ENCODE results near the gene PROC.

Gene PROC

GRCh38 chr2:127401757-127402695, 16.2 kb upstream of the PROC start:
- no peak overlapping the region for H3K4me3 ChIP-seq (ENCODE audit: low read depth, low read length)
- no peak for DNase-seq (ENCODE audit: low read depth)
- no peak for TF ChIP-seq CTCF (IDR thresholded peaks at IDR 0.05; ENCODE audit: low read depth, low read length, missing control alignments)
- in situ Hi-C loops (cut with HindIII; ENCODE audit: low sequenced_read_pairs): no loop called here

- TF ChIP-seq CTCF (IDR thresholded peaks at IDR 0.05; ENCODE audit: low read depth, low read length, missing control alignments): no peak
- in situ Hi-C loops (cut with HindIII; ENCODE audit: low sequenced_read_pairs): no loop called here
- H3K4me3 ChIP-seq (ENCODE audit: low read depth, low read length): no peak overlapping the region
- DNase-seq (ENCODE audit: low read depth): no peak
These were observed 14.8 kb upstream of the PROC start for GRCh38 chr2:127403460-127403859.

- no peak for DNase-seq (ENCODE audit: low read depth)
- no peak overlapping the region for H3K4me3 ChIP-seq (ENCODE audit: low read depth, low read length)
- TF ChIP-seq CTCF (IDR thresholded peaks at IDR 0.05; ENCODE audit: low read depth, low read length, missing control alignments): no peak
- in situ Hi-C loops (cut with HindIII; ENCODE audit: low sequenced_read_pairs): no loop called here
These were observed 13.6 kb upstream of the PROC start for GRCh38 chr2:127404466-127405254.

- no peak for DNase-seq (ENCODE audit: low read depth)
- no peak for TF ChIP-seq CTCF (IDR thresholded peaks at IDR 0.05; ENCODE audit: low read depth, low read length, missing control alignments)
- in situ Hi-C loops (cut with HindIII; ENCODE audit: low sequenced_read_pairs): no loop called here
- H3K4me3 ChIP-seq (ENCODE audit: low read depth, low read length): no peak overlapping the region
These were observed 13.0 kb upstream of the PROC start for GRCh38 chr2:127405255-127405610.

GRCh38 chr2:127406454-127406853, 11.8 kb upstream of the PROC start:
- no peak for TF ChIP-seq CTCF (IDR thresholded peaks at IDR 0.05; ENCODE audit: low read depth, low read length, missing control alignments)
- in situ Hi-C loops (cut with HindIII; ENCODE audit: low sequenced_read_pairs): no loop called here
- DNase-seq (ENCODE audit: low read depth): no peak
- no peak overlapping the region for H3K4me3 ChIP-seq (ENCODE audit: low read depth, low read length)

- in situ Hi-C loops (cut with HindIII; ENCODE audit: low sequenced_read_pairs): no loop called here
- DNase-seq (ENCODE audit: low read depth): no peak
- TF ChIP-seq CTCF (IDR thresholded peaks at IDR 0.05; ENCODE audit: low read depth, low read length, missing control alignments): no peak
- H3K4me3 ChIP-seq (ENCODE audit: low read depth, low read length): no peak overlapping the region
These were observed 11.1 kb upstream of the PROC start for GRCh38 chr2:127407091-127407490.

Measured in astrocyte of the cerebellum (primary cell).